ENCODE results near the gene KANSL1.

- TF ChIP-seq CTCF (IDR thresholded peaks at IDR 0.05): no peak
- TF ChIP-seq RFX5 (IDR thresholded peaks at IDR 0.05; ENCODE audit: low read length): no peak
- no peak for TF ChIP-seq EZH2phosphoT487 (IDR thresholded peaks at IDR 0.05; ENCODE audit: borderline replicate concordance, low read depth)
- TF ChIP-seq ELF1 (IDR thresholded peaks at IDR 0.05): no peak
Observed at GRCh38 chr17:46122486-46122871, 70.8 kb downstream of the KANSL1 start.
